ENCODE results near the gene DPP8. TPM values are rescaled to one million over a fixed set of nuclear protein-coding genes. Genes with fewer than 3 reads are reported as not detected.

DPP8 gene
- total RNA-seq, 1 donor from 2014 or later: 39.9 TPM

DNA sequence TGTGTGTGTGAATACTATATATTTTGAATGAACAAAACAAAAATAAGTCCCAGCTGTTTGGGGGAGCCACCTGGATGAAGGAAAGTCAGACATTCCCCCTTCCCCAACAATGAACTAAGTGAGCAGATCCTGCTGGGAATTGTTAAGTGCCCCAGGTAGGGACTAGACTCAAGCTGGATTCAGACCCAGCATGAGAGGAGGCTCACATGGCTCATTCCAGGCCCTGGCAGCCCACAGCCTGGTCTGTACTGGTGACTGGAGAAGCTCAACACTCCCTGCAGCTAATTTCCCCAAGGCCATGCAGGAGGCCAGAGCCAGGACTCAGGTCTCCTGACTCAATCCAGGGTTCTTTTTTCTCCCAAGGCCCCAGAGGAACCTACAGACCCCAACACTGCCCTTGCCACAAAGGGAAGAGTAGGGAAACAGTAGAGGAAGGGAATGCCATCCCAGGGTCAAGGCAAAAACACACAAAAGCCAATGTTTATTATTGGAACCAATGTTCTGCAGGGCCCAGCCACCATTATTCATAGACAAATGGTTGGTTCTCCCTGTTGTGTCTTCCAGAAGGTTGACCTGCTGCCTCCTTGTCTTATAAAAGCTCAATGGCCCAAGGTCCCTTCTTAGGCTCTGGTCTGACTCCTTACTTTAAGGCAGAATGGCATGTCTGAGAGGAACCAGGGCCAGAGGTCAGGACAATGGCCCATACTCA lies 104.3 kb downstream of the DPP8 start:
- TF ChIP-seq, protein P1, sequence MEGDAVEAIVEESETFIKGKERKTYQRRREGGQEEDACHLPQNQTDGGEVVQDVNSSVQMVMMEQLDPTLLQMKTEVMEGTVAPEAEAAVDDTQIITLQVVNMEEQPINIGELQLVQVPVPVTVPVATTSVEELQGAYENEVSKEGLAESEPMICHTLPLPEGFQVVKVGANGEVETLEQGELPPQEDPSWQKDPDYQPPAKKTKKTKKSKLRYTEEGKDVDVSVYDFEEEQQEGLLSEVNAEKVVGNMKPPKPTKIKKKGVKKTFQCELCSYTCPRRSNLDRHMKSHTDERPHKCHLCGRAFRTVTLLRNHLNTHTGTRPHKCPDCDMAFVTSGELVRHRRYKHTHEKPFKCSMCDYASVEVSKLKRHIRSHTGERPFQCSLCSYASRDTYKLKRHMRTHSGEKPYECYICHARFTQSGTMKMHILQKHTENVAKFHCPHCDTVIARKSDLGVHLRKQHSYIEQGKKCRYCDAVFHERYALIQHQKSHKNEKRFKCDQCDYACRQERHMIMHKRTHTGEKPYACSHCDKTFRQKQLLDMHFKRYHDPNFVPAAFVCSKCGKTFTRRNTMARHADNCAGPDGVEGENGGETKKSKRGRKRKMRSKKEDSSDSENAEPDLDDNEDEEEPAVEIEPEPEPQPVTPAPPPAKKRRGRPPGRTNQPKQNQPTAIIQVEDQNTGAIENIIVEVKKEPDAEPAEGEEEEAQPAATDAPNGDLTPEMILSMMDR (IDR thresholded peaks at IDR 0.05; ENCODE audit: borderline replicate concordance): no peak
- peaks cover 55% of the 10 kb centered on the region for H3K27me3 ChIP-seq (ENCODE audit: low read depth)

GRCh38 chr15:65412556-65412955 lies 104.9 kb downstream of the DPP8 start:
- Histone ChIP-seq H3K4me1 (peaks cover 28% of the 10 kb centered on the region), H3K36me3 (no peaks in the 10 kb centered on the region), H3K27ac (replicated peaks) (no peak overlapping the region), H3K9me3 (replicated peaks) (no peaks in the 10 kb centered on the region), H3K27me3 (ENCODE audit: low read depth) (peaks cover 49% of the 10 kb centered on the region), H3K4me3 (no peak overlapping the region)
- no peak for DNase-seq
- intact Hi-C loops (cut with micrococcal nuclease): no loop called here
- TF ChIP-seq, protein P1 (IDR thresholded peaks at IDR 0.05; ENCODE audit: borderline replicate concordance): no peak

More for the DNA sequence above, 104.3 kb downstream of the DPP8 start:
- H3K4me3 ChIP-seq: no peak overlapping the region
- H3K9me3 ChIP-seq (replicated peaks): no peaks in the 10 kb centered on the region
- H3K27ac ChIP-seq (replicated peaks): no peak overlapping the region
- no peaks in the 10 kb centered on the region for H3K36me3 ChIP-seq
- DNase-seq: no peak
- peaks cover 29% of the 10 kb centered on the region for H3K4me1 ChIP-seq
- intact Hi-C loops (cut with micrococcal nuclease): no loop called here

GRCh38 chr15:65411465-65412071 lies 105.9 kb downstream of the DPP8 start:
- peaks cover 39% of the 10 kb centered on the region for H3K27me3 ChIP-seq (ENCODE audit: low read depth)
- H3K4me1 ChIP-seq: peaks cover 28% of the 10 kb centered on the region
- H3K36me3 ChIP-seq: no peaks in the 10 kb centered on the region
- no peaks in the 10 kb centered on the region for H3K9me3 ChIP-seq (replicated peaks)
- no peak overlapping the region for H3K4me3 ChIP-seq
- H3K27ac ChIP-seq (replicated peaks): no peak overlapping the region
- TF ChIP-seq, protein P1 (IDR thresholded peaks at IDR 0.05; ENCODE audit: borderline replicate concordance): no peak
- DNase-seq: no peak
- intact Hi-C loops (cut with micrococcal nuclease): no loop called here

- DNase-seq: no peak
- no peak overlapping the region for H3K4me3 ChIP-seq
- no peak overlapping the region for H3K27ac ChIP-seq (replicated peaks)
- TF ChIP-seq, protein P1 (IDR thresholded peaks at IDR 0.05; ENCODE audit: borderline replicate concordance): no peak
- intact Hi-C loops (cut with micrococcal nuclease): no loop called here
- H3K36me3 ChIP-seq: no peaks in the 10 kb centered on the region
- peaks cover 28% of the 10 kb centered on the region for H3K4me1 ChIP-seq
- H3K27me3 ChIP-seq (ENCODE audit: low read depth): peaks cover 38% of the 10 kb centered on the region
- H3K9me3 ChIP-seq (replicated peaks): no peaks in the 10 kb centered on the region
These were observed 106.5 kb downstream of the DPP8 start for GRCh38 chr15:65410972-65411371.

DNA sequence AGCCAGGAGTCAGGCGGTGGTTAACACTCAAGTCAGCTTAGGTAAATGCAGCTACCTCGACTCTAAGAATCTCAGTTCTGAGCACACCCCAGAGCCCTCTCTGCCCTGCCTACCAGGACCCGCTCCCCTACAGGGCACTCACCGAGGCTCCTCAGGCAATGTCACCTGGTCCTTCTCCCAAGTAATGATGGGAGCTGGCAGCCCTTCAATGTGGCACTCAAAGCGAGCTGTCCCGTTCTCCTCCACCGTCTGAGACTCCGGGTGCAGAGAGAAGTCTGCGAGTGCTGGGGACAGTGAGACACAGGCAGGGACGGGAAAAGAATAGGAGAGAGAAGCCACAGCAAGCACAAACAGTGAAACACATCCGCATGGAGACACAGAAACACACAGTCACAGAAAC lies 107.5 kb downstream of the DPP8 start:
- intact Hi-C loops (cut with micrococcal nuclease): no loop called here
- TF ChIP-seq, protein P1 (IDR thresholded peaks at IDR 0.05; ENCODE audit: borderline replicate concordance): no peak
- no peaks in the 10 kb centered on the region for H3K9me3 ChIP-seq (replicated peaks)
- peaks cover 22% of the 10 kb centered on the region for H3K4me1 ChIP-seq
- no peak overlapping the region for H3K4me3 ChIP-seq
- H3K27me3 ChIP-seq (ENCODE audit: low read depth): peaks cover 29% of the 10 kb centered on the region
- no peak overlapping the region for H3K27ac ChIP-seq (replicated peaks)
- H3K36me3 ChIP-seq: no peaks in the 10 kb centered on the region
- DNase-seq: no peak

Data from left ventricle myocardium inferior (tissue), 1 donor.